ENCODE results near the gene C2orf15.

- TF ChIP-seq CTCF (IDR thresholded peaks at IDR 0.05 in 2 of 3, conservative IDR thresholded peaks at IDR 0.05 in 1 of 3; ENCODE audit: insufficient read depth in 2 of 3, low read depth in 1 of 3, low read length in 3 of 3): no peak
- no peak for TF ChIP-seq ZBTB1 (CRISPR knock-in tag; IDR thresholded peaks at IDR 0.05; ENCODE audit: borderline replicate concordance, low read depth)
- TF ChIP-seq RCOR1 (IDR thresholded peaks at IDR 0.05; ENCODE audit: borderline replicate concordance in 1 of 2, low read depth in 2 of 2, low read length in 2 of 2): no peak
- TF ChIP-seq NFE2 (IDR thresholded peaks at IDR 0.05; ENCODE audit: low read depth): no peak
- no peak for TF ChIP-seq TCF7L2 (IDR thresholded peaks at IDR 0.05; ENCODE audit: low read depth, low read length)
- TF ChIP-seq RBM34 (IDR thresholded peaks at IDR 0.05; ENCODE audit: borderline replicate concordance, insufficient read depth, low read length): no peak
- no peak for TF ChIP-seq MGA (IDR thresholded peaks at IDR 0.05)
- no peak for TF ChIP-seq ZNF398 (CRISPR knock-in tag; IDR thresholded peaks at IDR 0.05)
- TF ChIP-seq JUN (IDR thresholded peaks at IDR 0.05; ENCODE audit: borderline replicate concordance, low read depth, low read length): no peak
- no peak for TF ChIP-seq JUN (CRISPR knock-in tag; IDR thresholded peaks at IDR 0.05; ENCODE audit: borderline replicate concordance)
- TF ChIP-seq NFYB (IDR thresholded peaks at IDR 0.05; ENCODE audit: extremely low read depth, insufficient read length): no peak
- TF ChIP-seq FOXA1 (IDR thresholded peaks at IDR 0.05; ENCODE audit: borderline replicate concordance): no peak
Observed at GRCh38 chr2:99188357-99188756, 46.9 kb downstream of the C2orf15 start.
